GM06990 (cell line): ENCODE results near the gene TOR4A.

Source experiments
- DNase-seq: peaks from one replicate; pipeline ENCODE4 v3.0.0-alpha.2; 2011; ENCODE audit not compliant: insufficient read length; ENCODE audit errors: extremely low read depth
- H3K27me3 ChIP-seq: replicated peaks from 2 replicates; pipeline ENCODE4 v1.6.0; 2011; ENCODE audit warnings: low read length; ENCODE audit not compliant: control insufficient read depth, insufficient read depth
- H3K36me3 ChIP-seq: 2 replicates; pipeline ENCODE4 v1.5.1; 2011; ENCODE audit warnings: low read length; ENCODE audit not compliant: control insufficient read depth, insufficient read depth
- H3K4me3 ChIP-seq: replicated peaks from 2 replicates; pipeline ENCODE4 v1.5.1; 2011; ENCODE audit warnings: low read depth, mild to moderate bottlenecking, control low read depth, low read length
- TF ChIP-seq, protein P1 (sequence below): IDR thresholded peaks from 2 replicates; pipeline ENCODE4 v1.5.1; 2011; ENCODE audit warnings: low read length, control low read depth, mild to moderate bottlenecking, inconsistent platforms; ENCODE audit not compliant: insufficient read depth, poor library complexity, severe bottlenecking

Gene TOR4A

DNA sequence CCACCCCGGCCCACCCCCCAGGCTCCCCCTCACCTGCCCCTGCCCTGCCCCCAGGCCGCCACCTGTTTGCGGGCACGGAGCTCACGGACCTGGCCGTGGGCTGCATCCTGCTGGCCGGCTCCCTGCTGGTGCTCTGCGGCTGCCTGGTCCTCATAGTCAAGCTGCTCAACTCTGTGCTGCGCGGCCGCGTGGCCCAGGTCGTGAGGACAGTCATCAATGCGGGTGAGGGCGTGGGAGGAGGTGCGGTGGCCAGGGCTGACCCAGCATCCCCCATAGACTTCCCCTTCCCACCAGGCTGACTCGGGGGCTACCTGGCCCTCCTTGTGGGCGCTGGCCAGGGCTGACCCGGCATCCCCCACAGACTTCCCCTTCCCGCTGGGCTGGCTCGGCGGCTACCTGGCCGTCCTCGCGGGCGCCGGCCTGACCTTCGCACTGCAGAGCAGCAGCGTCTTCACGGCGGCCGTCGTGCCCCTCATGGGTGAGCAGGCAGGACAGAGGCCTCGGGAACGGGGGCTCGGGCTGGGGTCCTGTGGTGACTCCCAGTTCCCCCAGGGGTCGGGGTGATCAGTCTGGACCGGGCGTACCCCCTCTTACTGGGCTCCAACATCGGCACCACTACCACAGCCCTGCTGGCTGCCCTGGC is 43.4 kb upstream of the TOR4A start:
- no peaks in the 10 kb centered on the region for H3K36me3 ChIP-seq
- DNase-seq = no peak
- H3K4me3 ChIP-seq = no peak overlapping the region
- no peaks in the 10 kb centered on the region; the same call in 1 of the 2 replicates for H3K27me3 ChIP-seq
- TF ChIP-seq, protein P1, sequence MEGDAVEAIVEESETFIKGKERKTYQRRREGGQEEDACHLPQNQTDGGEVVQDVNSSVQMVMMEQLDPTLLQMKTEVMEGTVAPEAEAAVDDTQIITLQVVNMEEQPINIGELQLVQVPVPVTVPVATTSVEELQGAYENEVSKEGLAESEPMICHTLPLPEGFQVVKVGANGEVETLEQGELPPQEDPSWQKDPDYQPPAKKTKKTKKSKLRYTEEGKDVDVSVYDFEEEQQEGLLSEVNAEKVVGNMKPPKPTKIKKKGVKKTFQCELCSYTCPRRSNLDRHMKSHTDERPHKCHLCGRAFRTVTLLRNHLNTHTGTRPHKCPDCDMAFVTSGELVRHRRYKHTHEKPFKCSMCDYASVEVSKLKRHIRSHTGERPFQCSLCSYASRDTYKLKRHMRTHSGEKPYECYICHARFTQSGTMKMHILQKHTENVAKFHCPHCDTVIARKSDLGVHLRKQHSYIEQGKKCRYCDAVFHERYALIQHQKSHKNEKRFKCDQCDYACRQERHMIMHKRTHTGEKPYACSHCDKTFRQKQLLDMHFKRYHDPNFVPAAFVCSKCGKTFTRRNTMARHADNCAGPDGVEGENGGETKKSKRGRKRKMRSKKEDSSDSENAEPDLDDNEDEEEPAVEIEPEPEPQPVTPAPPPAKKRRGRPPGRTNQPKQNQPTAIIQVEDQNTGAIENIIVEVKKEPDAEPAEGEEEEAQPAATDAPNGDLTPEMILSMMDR = no peak

DNA sequence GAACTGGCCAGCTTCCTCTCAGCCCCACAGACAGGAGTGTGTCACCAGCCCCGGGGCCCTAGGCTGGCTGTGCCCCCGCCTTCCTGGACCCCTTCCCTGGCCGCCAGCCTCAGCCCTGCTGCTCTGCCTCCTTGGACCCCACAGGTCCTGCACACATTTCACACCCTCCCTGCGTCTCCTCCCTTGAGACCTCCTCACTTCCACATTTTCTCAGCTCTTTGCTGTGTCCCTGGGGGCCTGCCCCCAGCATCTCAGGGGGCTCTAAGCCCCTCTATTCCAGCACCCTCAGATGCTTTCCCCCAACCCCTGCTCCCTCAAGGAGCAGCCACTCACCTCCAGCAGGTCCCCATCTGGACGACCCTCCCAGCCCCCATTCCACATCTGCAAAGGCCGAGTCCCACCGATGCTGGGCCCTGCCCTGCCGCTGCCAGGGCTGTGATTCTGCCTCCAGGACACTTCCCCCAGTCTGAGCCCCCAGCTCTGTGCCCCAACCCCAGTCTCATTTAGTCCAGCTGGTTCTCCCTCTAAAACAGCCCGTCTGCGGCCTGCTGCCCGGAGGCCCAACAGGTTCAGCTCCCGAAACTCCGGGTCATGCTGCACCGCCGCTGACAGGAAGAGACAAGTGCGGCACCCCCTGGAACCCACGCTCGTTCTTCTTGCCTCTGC is 42.6 kb upstream of the TOR4A start:
- no peak overlapping the region for H3K4me3 ChIP-seq
- TF ChIP-seq, protein P1 = no peak

DNA sequence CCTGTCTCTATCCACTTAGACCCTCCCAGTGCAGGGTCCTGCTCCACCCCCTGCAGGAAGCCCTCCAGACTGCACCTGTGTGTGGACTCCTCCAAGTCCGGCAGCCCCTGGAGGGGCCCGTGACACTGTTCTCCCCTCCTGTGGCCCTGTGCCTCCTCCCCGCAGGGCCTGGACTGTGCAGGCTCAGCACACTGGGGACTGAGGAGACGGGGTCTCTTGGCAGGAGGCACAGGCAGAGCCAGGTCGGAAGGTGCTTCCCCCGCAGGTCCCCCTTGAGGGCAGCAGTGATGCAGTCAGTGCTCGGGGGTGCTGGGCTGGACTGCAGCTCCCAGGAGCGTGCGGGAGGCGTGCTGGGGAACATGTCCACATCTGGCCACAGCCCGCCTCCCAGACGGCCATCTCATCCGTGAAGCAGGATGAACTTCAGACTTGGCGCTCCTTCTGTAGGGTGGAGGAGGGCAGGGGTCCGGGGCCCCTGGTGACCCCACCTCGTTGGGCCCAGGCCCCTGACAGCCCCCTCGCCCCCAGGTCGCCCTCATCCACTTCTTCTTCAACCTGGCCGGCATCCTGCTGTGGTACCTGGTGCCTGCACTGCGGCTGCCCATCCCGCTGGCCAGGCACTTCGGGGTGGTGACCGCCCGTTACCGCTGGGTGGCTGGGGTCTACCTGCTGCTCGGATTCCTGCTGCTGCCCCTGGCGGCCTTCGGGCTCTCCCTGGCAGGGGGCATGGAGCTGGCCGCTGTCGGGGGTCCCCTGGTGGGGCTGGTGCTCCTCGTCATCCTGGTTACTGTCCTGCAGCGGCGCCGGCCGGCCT is 41.9 kb upstream of the TOR4A start:
- TF ChIP-seq, protein P1 = peak; percentile 13
- Histone ChIP-seq H3K4me3 (no peak overlapping the region), H3K27me3 (no peaks in the 10 kb centered on the region; the same call in 1 of the 2 replicates), H3K36me3 (no peaks in the 10 kb centered on the region)
- no peak for DNase-seq

More for the DNA sequence above, 42.6 kb upstream of the TOR4A start:
- no peaks in the 10 kb centered on the region; the same call in 1 of the 2 replicates for H3K27me3 ChIP-seq
- no peak for DNase-seq
- no peaks in the 10 kb centered on the region for H3K36me3 ChIP-seq

DNA sequence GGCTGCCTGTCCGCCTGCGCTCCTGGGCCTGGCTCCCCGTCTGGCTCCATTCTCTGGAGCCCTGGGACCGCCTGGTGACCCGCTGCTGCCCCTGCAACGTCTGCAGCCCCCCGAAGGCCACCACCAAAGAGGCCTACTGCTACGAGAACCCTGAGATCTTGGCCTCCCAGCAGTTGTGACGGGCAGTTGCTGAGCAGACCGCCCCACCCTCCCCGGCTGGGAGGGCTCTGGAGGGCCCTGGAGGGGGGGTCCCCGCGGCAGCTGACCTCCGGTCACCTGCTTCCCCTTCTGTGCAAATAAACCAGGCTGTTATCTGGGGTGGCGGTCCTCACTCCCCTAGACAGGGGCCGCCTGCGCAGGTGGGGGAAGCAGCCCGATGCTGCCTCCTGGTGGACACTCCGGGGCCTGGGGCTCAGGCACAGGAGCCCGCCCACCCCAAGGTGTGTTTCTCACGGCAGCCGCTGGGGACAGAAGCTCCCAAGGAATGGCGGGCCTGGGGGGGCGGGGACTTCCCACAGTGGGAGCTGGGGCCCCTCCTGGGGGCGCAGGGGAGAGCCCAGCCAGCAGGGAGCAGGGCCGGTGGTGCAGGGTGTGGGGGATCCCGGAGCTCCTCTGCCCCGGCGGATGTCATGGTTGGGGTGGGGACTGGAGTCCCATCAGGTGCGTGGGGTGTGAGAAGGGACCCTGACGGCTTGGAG is 41.1 kb upstream of the TOR4A start:
- TF ChIP-seq, protein P1 = peak; percentile 99
- Histone ChIP-seq H3K36me3 (no peaks in the 10 kb centered on the region), H3K27me3 (no peaks in the 10 kb centered on the region; the same call in 1 of the 2 replicates), H3K4me3 (peak overlapping the region; percentile 31; the same call in 1 of the 2 replicates)
- peak; percentile 85 for DNase-seq

DNA sequence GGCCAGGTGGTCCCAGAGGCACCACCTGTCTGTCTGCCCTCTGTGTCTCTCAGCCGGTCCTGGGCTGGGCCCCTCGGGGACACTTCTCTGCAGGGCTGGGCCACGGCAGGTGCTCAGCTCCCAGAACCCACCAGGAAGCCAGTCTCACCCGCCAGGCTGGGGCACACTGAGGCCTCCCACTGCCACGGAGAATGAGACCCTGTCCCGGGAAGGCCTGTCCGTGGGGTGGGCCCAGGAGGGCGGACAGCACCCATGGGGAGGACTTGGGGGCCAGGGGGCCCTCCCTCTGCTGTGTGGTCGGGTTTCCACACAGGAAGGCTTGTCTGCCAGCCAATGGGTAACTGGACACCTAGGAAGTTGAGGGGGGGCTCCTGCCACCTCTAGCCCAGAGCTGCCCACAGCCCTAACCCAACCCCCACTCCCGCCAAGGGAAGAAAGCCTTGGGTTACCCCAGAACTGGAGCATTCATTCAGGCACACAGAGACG is 40.5 kb upstream of the TOR4A start:
- peak overlapping the region; percentile 31; the same call in 1 of the 2 replicates for H3K4me3 ChIP-seq
- no peak for DNase-seq
- TF ChIP-seq, protein P1 = no peak
- H3K27me3 ChIP-seq = no peaks in the 10 kb centered on the region; the same call in 1 of the 2 replicates
- H3K36me3 ChIP-seq = peaks cover under 1% of the 10 kb centered on the region
